HG03565 (cell line): ENCODE measurements around the gene PICALM.
"Not testable (repeated sequence)": the region's sequence is repeated elsewhere in the genome, so short reads cannot be mapped to it uniquely, and the experiment has no call there.

Source experiments
- ATAC-seq: cut with Tn5 transposase; IDR thresholded peaks from one replicate; pipeline ENCODE4 v1.9.1; 2021; ENCODE audit warnings: mild to moderate bottlenecking, moderate library complexity; ENCODE audit not compliant: unreplicated experiment

The PICALM gene

DNA sequence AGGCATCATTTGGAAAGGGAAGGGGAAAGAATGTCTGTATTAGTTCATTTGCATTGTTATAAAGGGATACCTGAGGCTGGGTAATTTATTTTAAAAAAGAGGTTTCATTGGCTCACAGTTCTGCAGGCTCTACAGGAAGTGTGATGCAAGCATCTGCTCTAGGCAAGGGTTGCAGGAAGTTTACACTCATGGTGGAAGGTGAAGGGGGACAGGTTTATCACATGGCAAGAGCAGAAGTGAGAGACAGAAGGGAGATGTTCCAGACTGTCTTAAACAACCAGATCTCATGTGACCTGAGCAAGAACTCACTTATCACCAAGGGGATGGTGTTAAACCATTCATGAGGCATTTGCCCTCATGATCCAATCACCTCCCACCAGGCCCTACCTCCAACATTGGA, 123.1 kb downstream of the PICALM start:
- no peak for ATAC-seq

DNA sequence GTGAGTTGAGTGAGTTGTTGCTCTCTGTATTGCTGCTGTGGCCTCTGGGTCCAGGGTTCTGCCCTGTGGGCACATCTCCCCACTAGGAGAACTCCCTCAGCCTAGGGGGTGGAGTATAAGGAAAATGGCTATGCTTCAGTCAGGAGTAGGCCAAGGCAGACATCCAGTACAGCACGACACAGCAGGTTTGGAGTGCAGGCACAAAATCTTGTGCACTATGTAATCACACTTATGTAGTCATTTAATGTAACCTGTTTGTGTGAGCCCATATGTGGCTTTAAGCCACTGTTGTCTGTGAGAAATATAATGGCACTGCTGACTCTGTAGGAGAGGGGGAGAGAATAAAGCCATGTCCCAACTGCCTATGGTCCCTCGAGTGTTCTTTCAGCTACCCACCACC, 123.6 kb downstream of the PICALM start:
- ATAC-seq, result no peak

DNA sequence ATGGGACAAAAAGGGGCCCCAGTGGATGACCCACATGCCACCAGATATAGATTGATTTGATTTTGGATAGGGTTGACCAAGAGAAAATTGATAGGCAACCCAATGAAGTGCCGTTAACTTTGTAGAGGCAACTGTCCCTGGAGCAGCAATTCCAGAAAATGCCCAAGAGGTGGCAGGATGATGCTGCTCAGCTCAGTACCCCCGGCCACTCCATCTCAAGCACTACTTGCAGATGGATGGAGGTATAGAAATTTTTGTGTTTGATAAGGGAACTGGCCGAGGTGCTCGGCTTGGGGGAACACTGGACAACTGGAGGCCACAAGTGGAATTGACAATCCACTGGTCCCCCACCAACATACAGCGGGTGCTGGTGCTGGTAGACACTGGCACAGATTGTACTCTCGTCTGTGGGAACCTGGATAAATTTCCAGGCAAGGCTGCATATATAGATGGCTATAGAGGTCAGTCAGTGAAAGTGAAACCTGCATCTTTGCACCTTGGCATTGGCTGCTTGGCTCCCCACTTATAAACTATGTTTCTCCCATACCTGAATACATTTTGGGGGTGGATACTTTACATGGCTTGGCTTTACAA, 127.4 kb downstream of the PICALM start:
- ATAC-seq, result peak; percentile 39

DNA sequence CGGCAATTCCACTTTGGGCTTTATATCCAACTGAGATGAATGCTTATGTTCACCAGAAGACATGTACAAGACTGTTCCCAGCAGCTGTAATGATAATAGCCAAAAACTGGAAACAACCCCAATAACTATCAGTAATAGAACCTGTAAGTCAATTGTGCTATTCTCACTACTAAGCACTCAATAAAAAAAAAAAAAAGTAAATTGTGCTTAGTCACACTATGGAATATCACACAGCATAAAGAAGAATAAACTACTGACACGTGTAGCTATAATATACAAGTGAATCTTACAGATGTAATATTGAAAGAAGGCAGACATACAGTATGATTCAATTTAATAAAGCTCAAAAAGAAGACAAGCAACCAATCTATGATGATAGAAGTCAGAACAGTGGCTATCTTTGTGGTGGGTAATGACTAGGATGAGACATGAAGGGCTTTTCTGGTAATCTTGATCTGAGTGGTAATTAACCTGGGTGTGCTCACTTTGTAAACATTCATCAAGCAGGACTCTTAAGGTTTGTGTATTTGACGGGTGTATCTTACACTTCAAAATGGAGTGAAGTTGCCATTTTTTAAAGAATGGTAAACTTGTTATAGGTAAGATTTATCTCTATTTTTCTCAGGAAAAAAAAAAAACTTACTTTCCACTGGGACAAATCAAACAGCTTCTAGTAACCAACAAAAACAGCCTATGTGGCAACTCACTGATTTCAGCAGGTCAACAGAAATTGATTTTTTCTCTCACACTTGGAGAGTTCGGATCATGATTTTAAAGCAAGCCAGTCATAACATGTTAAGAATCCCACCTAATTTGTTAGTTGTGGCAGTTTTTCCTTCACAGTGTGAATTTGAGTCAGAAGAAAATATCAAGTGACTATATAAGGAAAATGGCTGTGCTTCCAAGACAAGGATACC, 129.5 kb downstream of the PICALM start:
- no peak for ATAC-seq

DNA sequence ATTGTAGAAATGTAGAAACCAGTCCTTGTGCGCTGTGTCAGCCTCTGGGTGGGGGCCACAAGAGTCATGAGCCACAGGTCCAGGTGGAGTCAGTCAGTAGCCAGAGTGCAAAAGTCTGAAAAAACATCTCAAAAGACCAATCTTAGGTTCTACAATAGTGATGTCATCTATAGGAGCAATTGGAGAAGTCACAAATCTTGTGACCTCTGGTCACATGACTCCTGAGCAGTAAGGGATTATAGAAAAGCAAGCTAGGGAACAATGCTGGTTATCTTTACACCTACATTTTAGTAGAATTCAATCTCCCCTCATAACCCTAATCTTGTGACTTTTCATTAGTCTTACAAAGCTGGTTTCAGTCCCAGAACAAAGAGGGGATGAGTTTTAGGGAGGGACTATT, 131.0 kb downstream of the PICALM start:
- no peak for ATAC-seq

DNA sequence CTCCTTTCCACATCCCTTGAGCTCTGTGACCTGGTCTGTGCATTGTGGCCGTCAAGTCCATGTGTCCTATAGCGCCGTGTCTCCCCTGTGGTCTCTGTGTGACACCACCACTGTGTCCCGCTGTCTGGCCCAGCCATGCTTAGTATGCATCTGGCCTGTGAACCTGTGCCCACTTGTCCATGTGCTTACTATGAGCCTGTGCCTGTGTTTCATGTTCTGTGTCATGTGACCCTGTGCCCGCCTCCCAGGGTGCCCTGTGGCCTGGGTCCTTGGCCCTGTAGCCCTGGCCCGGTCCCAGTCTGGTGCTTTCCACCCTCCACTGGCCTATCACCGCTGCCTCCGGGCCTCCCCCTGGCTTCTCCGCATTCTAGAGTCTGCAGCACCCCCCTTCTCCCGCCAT, 133.1 kb downstream of the PICALM start:
- no peak for ATAC-seq

DNA sequence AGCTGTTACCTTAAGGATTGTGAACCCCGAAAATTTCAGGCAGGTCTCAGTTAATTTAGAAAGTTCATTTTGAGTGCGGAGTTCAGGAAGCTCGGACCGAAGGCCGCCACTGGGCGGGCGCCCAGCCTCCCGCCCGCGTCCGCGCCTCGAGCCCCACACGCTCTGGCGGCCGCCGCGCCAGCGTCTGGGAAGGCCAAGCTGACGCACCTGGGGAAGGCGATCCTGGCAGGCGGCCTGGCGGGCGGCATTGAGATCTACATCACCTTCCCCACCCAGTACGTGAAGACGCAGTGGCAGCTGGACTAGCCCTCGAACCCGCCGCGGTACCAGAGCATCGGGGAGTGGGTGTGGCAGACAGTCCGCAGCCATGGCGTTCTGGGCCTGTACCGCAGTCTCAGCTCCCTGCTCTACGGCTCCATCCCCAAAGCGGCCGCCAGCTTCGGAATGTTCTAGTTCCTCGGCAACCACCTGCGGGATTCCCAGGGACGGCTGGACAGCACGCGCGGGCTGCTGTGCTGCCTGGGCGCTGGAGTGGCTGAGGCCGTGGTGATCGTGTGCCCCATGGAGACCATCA, 134.2 kb downstream of the PICALM start:
- ATAC-seq, result no peak

DNA sequence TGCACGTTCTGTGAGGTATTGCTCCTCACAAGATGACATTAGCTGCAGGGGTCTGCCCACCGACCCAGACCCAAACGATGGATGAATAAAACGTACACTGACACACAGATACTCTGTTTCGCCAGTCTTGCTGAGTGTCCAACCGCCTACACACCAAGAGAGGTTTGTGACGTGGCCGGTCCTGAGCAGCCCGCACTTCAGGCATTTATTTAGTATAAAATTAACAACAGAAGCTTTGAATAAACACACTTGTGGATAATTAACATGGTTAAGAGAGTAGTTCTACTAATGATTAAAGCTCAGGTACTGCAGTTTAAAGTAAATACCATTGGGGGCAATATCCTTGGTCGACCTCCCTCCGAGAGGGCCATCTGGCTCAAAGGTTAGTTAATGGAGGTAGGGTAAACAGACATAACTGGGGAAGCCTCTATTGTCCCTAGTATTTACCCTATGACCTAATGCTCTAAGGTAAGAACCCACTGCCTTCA, 138.0 kb downstream of the PICALM start:
- no peak for ATAC-seq

DNA sequence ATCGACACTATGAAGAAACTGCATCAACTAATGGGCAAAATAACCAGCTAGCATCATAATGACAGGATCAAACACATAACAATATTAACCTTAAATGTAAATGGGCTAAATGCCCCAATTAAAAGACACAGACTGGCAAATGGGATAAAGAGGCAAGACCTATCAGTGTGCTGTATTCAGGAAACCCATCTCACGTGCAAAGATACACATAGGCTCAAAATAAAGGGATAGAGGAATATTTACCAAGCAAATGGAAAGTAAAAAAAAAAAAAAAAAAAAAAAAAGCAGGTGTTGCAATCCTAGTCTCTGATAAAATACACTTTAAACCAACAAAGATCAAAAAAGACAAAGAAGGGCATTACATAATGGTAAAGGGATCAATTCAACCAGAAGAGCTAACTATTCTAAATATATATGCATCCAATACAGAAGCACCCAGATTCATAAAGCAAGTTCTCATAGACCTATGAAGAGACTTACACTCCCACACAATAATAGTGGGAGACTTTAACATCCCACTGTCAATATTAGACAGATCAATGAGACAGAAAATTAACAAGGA, 142.2 kb downstream of the PICALM start:
- not testable (repeated sequence) for ATAC-seq

DNA sequence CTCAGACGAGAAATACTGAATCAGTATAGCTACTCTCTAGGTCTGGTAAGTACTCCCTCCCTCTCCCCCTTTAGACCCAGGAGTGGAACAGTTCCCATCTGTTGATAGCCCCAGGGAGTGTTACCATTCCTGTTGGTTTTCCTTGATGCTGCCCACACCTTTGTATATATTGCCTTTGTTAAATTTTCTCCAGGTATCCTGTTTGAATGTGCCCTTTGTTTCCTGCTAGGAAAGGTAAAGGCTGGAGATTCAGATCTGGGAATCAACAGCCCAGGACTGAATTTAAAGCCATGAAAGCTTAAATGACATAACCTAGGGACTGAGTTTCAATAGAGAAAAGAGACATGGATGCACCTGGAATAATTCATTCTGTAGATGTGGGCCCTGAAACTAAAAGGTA, 145.4 kb downstream of the PICALM start:
- ATAC-seq, result no peak

DNA sequence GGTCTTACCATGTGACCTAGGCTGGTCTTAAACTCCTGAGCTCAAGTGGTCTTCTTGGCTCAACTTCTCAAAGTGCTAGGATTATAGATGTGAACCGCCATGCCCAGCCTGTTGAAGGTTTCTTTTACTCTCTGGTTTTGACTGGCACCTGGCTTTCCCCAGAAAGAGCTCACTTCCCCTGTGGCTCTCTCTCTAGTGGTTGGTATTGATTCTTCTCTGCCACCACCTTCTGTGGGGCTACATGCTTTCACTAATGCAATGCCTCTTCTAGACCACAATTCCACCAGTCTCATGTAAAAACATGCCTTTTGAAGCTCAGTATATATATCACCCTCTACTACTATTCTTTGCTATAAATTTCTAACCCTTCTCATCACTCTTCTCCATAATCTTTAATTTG, 146.5 kb downstream of the PICALM start:
- ATAC-seq, result peak; percentile 67

DNA sequence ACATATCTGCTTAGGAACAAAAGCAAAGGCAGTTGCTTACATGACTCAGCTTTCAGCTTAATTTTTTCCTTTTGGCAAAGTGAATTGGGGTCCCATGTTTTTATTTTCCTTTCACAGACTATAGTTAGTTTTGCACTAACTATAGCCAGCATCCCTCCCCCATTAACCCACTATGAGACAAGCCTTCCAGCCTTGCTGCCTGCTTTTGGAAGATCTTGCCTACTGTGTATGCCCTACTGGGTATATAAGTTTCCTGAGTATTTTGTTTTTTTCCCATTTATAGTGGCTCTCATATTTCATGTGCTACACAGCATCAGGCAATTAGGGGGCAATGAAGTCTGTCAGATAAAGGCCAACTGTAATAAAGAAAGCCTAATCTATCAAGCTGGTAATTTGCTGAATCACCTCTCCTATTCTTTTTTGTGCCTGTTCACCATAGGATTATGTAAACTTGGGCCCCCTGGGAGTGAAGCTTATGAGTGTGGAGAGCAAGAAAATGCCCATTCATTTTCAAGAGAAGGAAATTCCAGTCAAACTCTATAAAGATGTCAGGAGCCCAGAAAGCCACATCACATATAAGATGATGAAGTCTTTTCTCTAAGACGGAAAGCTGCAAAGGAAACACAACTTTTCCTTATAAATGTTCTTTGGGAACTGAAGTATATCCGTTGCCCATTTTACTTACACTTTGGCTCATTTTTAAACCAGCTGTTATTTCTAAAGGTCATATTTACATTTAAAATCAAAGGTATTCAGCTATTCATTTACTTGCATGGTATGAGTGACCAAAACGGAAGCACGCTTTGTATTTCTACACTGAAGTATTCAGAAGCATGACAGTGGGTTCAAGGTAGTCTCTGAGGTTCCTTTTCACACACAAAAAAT, 149.7 kb downstream of the PICALM start:
- ATAC-seq, result no peak

DNA sequence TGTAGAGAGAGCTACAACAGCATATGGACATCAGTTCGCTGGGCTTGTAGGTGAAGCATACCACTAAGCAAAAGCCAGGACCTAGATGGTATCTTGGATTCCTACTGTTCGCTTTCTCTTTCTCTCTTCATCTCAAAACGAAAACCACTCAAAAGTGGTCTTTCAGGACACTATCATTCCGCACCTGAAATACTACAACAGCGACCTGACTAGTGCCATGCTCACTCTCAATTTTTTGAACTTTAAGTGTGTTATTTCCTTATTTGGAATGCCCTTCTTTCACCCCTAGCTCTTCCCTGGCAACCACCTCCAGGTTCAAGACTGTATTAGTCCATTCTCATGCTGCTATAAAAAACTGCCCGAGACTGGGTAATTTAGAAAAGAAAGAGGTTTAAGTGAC, 154.5 kb downstream of the PICALM start:
- no peak for ATAC-seq

DNA sequence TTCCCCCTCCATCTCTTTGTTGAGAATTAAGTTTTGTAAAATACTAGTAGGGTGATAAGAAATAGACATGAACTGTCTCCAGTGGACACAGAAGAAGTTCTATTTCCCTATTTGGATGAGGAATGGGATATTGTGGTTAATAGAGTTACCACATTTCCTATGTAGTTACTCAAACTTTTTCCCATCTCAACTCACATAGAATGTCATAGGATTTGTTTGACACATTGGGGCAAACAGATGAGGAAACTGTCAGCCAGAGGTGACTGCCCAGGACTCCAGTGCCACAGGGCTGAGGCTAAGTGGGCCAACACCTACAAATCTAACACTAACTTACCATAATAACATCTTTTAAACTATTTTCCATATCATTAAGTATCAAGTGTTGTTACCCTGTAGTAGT, 155.4 kb downstream of the PICALM start:
- no peak for ATAC-seq

DNA sequence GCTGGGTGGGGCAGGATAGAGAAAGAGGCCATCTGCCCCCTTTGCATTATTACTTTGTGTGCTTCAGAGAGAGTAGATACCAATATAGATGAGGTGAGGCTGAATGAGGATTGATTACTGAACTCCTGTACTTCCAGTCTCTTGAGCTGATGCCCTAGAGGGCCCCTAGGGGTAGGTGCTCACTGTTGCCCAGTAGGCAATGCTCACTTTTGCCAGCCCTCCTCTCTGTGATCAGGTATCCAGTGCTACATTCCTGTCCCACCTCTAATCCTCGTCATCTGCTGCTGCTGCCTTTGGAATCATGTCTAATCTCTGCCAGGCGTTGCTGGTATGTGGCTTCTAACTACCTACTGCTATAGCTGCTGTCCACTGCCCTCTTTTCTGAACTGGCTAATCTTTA, 156.5 kb downstream of the PICALM start:
- no peak for ATAC-seq
